Spleen (tissue), 7 donors: ENCODE results near the gene RASSF4.

ENCODE experiments used
- POLR2A ChIP-seq, 3 donors: fragments of 450-650 bp; IDR thresholded peaks; one replicate each; pipeline ENCODE4 v1.5.1; 2017; ENCODE audit warnings: antibody characterized with exemption in 3 of 3, mild to moderate bottlenecking in 1 of 3
- POLR2AphosphoS5 ChIP-seq, 3 donors: sonication (generic); formaldehyde crosslinking; IDR thresholded peaks; one replicate each; pipeline ENCODE4 v1.5.1; 2017; ENCODE audit warnings: antibody characterized with exemption in 3 of 3
- TF ChIP-seq, protein P1 (sequence below), 11 experiments: fragments of 200-600 bp in 7 of 11; fragments of 450-650 bp in 4 of 11; sonication (generic) in 4 of 11; IDR thresholded peaks in 8 of 11; conservative IDR thresholded peaks in 3 of 11; 1 replicate in 7 of 11; 2 replicates in 4 of 11; pipeline versions ENCODE4 v1.4.0 to v1.8.0; 2016 to 2021; ENCODE audit warnings: antibody characterized with exemption in 11 of 11, inconsistent platforms in 4 of 11, mild to moderate bottlenecking in 1 of 11
- donor health status: DM: no; HTN: no; CAD: no; lungs with moderate emphysema.
- donor health status: DM: no; HTN: no; CAD: no.
- donor health status: DM: no; HTN: no; CAD: no.

DNA sequence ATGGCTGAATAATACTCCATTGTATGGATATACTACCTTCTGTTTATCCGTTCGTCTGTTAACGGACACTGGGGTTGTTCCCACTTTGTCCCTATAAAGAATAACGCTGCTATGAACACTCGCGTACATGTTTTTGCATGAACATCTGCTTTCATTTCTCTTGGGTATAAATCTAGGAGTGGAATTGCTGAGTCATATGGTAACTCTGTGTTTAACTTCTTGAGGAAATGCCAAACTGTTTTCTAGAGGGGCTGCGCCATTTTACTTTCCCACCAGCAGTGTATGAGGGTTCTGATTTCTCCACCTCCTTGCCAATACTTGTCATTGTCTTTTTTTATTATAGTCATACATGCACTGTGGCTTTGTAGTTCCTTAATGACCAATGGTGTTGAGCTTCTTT is 20.6 kb upstream of the RASSF4 start:
- no peak for TF ChIP-seq POLR2A (IDR thresholded peaks at IDR 0.05)
- TF ChIP-seq, protein P1, sequence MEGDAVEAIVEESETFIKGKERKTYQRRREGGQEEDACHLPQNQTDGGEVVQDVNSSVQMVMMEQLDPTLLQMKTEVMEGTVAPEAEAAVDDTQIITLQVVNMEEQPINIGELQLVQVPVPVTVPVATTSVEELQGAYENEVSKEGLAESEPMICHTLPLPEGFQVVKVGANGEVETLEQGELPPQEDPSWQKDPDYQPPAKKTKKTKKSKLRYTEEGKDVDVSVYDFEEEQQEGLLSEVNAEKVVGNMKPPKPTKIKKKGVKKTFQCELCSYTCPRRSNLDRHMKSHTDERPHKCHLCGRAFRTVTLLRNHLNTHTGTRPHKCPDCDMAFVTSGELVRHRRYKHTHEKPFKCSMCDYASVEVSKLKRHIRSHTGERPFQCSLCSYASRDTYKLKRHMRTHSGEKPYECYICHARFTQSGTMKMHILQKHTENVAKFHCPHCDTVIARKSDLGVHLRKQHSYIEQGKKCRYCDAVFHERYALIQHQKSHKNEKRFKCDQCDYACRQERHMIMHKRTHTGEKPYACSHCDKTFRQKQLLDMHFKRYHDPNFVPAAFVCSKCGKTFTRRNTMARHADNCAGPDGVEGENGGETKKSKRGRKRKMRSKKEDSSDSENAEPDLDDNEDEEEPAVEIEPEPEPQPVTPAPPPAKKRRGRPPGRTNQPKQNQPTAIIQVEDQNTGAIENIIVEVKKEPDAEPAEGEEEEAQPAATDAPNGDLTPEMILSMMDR (IDR thresholded peaks at IDR 0.05 in 8 of 11, conservative IDR thresholded peaks at IDR 0.05 in 3 of 11), result no peak
- TF ChIP-seq POLR2AphosphoS5 (IDR thresholded peaks at IDR 0.05), result no peak
